GM18909 (cell line): Measurements from ENCODE around the gene SFXN1.

Experiments
- ATAC-seq: cut with Tn5 transposase; IDR thresholded peaks from one replicate; pipeline ENCODE4 v1.9.1; 2021; ENCODE audit warnings: mild to moderate bottlenecking; ENCODE audit not compliant: unreplicated experiment, poor library complexity

SFXN1 gene

GRCh38 chr5:175464942-175465233 is 13.5 kb upstream of the SFXN1 start:
- ATAC-seq = no peak

GRCh38 chr5:175465282-175465681 is 13.1 kb upstream of the SFXN1 start:
- ATAC-seq = no peak

GRCh38 chr5:175466700-175467318 is 11.6 kb upstream of the SFXN1 start:
- no peak for ATAC-seq

- ATAC-seq = no peak
Measured at GRCh38 chr5:175467983-175468690, 10.2 kb upstream of the SFXN1 start.

- no peak for ATAC-seq
Measured at GRCh38 chr5:175468892-175469291, 9.5 kb upstream of the SFXN1 start.

GRCh38 chr5:175469916-175470315 is 8.4 kb upstream of the SFXN1 start:
- no peak for ATAC-seq

- ATAC-seq = no peak
Measured at GRCh38 chr5:175470781-175471180, 7.6 kb upstream of the SFXN1 start.

- ATAC-seq = no peak
Measured at GRCh38 chr5:175471196-175471595, 7.2 kb upstream of the SFXN1 start.

GRCh38 chr5:175471628-175472027 is 6.7 kb upstream of the SFXN1 start:
- ATAC-seq = no peak

- ATAC-seq = no peak
Measured at GRCh38 chr5:175472378-175472777, 6.0 kb upstream of the SFXN1 start.

GRCh38 chr5:175475248-175475647 is 3.1 kb upstream of the SFXN1 start:
- ATAC-seq = no peak

GRCh38 chr5:175477440-175477839 is 920 bp upstream of the SFXN1 start:
- no peak for ATAC-seq

GRCh38 chr5:175478008-175478383 is 364 bp upstream of the SFXN1 start:
- ATAC-seq = peak; percentile 2

- peak; percentile 3 for ATAC-seq
Measured at GRCh38 chr5:175479125-175479881, 943 bp downstream of the SFXN1 start.

- no peak for ATAC-seq
Measured at GRCh38 chr5:175483337-175483736, 5.0 kb downstream of the SFXN1 start.

GRCh38 chr5:175484322-175484721 is 6.0 kb downstream of the SFXN1 start:
- ATAC-seq = no peak

GRCh38 chr5:175484829-175485228 is 6.5 kb downstream of the SFXN1 start:
- ATAC-seq = no peak

GRCh38 chr5:175485631-175486030 is 7.3 kb downstream of the SFXN1 start:
- ATAC-seq = no peak

GRCh38 chr5:175487514-175488222 is 9.3 kb downstream of the SFXN1 start:
- ATAC-seq = no peak

- no peak for ATAC-seq
Measured at GRCh38 chr5:175489693-175490443, 11.5 kb downstream of the SFXN1 start.
